ENCODE results near the gene CD80.
"Not testable (repeated sequence)": the region's sequence is repeated elsewhere in the genome, so short reads cannot be mapped to it uniquely, and the experiment has no call there.

CD80 gene

DNA sequence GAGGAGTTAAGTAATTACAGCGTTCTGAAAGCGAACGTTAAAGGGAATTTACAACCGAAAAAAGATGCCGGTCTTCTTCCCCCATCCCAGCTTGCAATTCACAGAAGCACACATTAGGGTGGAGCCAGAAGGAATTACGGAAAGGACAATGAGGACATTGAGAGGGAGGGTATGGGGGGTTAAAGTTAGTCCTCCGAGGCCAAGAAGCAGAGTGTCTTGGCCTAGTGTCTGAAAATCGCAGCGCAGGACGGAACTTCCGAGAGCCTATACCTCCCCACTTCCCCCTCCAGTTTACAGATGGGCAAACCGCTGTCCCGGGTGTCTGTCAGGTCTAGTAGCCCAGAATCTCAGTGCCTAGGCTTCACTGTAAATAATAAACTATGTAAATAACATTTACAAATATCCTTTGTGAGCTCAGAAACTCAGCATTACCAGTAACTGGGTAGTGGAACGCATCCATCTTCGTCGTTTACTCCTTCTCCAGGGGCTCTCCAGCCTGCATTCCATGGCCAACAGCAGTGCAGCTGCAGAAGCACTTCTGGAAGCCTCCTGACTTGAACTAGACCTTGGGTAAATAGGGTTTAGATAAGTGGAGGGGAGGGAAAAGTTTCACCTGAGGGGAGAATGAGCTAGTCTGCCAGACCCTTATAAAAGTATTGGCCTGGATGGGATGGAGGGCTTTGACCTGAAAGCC is 20.8 kb upstream of the CD80 start:
- no peak for DNase-seq

- peak; percentile 97 to 98 for DNase-seq
Observed at GRCh38 chr3:119579366-119580066, 20.1 kb upstream of the CD80 start, which contains the start of gene ADPRH. Gene ADPRH (plus strand): TSS chr3:119579492. CDS start chr3:119582170, 2,678 bp downstream.

- no peak for DNase-seq
Observed at GRCh38 chr3:119575507-119575906, 16.1 kb upstream of the CD80 start.

- DNase-seq, result peak; percentile 53 to 68
Observed at GRCh38 chr3:119571688-119572087, 12.3 kb upstream of the CD80 start.

GRCh38 chr3:119571230-119571629 is 11.8 kb upstream of the CD80 start:
- no peak for DNase-seq

DNA sequence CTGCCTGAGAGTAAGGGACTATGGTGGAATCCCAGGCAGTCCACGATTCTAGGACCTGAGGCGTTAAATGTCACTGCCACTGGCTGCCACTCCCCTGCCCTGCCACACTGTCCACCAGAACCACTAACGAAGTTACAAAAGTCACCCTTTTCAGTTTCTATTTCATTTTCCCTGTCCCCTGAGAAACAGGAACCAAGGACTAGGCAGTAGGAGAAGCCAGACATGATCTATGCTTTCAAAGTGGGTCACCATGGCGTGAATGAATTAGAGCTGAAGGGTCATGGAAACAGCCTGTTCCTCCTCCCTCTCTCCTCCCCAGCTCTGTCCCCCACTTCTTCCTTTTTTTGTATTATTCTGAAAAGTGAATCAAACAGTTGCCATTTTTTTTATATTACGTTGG is 10.8 kb upstream of the CD80 start:
- DNase-seq, result peak; percentile 94 to 96

- DNase-seq, result peak in 1 of 2 donors; percentile 45
Observed at GRCh38 chr3:119569156-119569555, 9.7 kb upstream of the CD80 start.

DNA sequence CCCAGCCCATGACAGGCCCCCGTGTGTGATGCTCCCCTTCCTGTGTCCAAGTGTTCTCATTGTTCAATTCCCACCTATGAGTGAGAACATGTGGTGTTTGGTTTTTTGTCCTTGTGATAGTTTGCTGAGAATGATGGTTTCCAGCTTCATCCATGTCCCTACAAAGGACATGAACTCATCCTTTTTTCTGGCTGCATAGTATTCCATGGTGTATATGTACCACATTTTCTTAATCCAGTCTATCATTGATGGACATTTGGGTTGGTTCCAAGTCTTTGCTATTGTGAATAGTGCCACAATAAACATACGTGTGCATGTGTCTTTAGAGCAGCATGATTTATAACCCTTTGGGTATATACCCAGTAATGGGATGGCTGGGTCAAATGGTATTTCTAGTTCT is 3.9 kb upstream of the CD80 start:
- not testable (repeated sequence) for DNase-seq

DNA sequence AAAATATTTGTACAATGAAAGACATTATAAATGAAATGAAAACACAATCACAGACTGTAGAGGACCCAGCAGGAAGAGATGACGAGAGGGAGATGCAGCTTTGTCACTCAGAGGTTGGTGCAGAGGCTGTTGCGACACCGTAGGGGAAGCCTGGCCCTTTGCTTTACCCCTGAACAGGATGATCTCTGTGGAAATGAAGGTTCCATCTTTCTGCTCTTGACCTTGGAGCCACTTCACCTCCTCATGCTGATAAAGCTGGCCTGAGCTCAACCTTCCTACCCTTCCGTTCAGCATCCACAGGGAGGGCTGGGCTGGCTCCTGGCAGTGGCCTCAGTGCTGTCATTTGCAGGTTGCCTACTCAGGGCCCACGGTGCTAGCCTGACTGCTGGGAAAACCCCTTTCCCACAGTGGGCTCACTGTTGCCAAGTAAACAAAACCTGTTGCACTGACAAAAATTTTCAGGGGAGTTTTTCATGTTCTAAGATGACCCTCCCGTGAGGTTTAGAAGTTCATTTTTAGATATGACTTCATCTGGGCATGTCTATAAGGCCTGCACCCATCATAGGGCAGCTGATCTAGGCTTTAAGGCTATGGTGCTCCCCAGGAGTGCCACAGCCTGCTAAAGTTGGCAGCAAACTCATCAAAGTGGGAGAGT is 3.0 kb upstream of the CD80 start:
- peak; percentile 94 to 99 for DNase-seq

- DNase-seq, result no peak
Observed at GRCh38 chr3:119560160-119560559, 746 bp upstream of the CD80 start.

DNA sequence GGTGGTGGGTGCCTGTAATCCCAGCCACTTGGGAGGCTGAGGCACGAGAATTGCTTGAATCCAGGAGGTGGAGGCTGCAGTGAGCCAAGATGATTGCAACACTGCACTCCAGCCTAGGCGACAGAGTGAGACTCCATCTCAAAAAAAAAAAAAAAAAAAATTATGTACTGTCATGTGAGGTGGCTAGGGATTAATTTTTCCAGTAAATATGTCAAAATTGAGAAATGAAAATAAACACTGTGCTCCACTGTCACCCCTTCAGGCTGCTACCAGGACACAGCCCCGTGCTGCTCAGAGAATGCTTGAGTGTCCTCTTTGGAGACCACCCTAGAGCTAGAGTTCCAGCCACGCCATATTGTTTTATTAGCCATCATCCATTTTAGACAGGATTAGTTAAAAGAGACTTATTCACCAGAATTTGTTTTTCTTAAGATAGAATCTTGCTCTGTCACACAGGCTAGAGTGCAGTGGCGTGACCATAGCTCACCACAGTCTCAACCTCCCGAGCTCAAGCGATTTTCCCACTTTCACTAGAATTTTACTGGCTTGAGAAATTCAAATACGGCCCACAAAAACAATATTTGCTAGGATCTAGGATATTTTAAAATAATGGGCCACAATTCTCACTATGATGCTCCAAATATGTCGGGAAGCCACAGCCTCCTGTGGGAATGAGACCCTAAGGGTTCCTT is 642 bp downstream of the CD80 start:
- peak in 1 of 2 donors; percentile 39 for DNase-seq

DNA sequence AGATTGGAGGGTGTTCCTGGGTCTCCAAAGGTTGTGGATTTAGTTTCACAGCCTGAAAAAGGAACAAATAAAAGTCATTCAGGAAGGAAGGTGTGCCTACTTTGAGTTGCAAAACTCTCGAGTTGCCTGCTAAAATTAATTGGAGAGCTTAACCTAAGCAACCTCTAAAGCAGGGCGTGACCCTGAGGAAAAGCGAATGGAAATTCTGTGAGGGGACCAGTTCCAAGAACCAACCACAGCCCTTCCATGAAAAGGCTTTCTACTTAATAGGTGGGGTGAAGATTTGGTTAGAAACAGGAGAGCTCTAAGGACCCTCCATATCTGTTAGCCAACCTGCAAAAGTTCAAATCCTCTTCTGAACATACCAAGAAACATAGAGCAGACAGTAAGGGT is 1.5 kb downstream of the CD80 start:
- DNase-seq, result peak in 1 of 2 donors; percentile 42

GRCh38 chr3:119557192-119557876 is 2.1 kb downstream of the CD80 start:
- DNase-seq, result no peak

GRCh38 chr3:119555929-119556328 is 3.5 kb downstream of the CD80 start:
- no peak for DNase-seq

DNA sequence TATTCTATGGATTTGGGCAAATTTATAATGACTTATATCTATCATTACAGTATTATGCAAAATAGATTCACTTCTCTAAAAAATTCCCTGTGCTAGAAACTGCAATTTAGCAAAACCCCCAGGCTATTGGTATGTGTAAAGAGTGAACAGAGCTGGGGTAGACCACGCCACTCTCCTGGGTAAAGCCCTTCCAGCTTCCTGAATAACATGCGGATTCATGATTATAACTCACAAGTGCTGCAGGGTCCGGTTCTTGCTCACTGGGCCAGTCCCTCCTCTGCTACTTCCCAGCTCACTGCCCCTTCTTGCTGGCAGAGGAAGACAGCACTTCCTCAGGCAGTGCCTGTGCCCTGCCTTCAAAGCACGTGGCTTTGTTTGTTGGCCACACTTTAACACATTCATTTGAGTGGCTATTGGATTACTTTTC is 4.1 kb downstream of the CD80 start:
- peak; percentile 95 to 99 for DNase-seq

- DNase-seq, result no peak
Observed at GRCh38 chr3:119553823-119554415, 5.5 kb downstream of the CD80 start.

- DNase-seq, result not testable (repeated sequence)
Observed at GRCh38 chr3:119552928-119553327, 6.5 kb downstream of the CD80 start.

GRCh38 chr3:119551598-119551997 is 7.8 kb downstream of the CD80 start:
- no peak for DNase-seq

DNA sequence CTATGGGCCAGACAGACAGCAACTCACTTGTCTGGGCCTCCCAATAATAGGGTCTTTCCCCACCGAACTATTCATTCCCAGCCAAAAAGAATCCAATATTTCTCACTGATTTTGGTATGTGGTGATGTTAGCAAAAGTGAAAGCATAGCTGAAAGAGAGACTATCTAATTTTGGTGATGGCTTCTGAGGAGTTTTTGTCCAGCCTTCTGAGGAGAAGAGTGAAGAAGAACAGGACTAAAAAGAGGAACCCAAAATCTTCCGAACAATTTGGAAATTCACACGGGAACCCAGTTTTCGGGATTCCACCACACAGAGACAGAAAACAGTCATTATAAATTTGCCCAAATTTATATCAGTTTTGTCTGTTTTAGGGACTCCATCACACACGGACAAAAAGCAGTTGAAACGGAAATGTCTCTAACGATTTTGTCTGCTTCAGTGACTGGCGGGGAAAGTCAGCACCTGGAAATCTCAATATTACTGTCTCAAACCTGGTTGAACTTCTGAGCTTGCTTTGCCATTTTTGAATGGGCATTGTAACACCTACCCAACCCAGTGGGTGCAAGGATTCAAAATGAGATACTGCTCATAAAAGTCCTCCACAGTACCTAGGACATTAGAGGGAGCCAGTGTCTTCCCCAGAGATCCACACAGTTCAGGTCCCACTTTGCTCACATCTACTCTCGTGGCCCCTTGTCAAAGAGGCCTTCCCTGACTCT is 9.1 kb downstream of the CD80 start:
- DNase-seq, result peak in 1 of 2 donors; percentile 27

DNA sequence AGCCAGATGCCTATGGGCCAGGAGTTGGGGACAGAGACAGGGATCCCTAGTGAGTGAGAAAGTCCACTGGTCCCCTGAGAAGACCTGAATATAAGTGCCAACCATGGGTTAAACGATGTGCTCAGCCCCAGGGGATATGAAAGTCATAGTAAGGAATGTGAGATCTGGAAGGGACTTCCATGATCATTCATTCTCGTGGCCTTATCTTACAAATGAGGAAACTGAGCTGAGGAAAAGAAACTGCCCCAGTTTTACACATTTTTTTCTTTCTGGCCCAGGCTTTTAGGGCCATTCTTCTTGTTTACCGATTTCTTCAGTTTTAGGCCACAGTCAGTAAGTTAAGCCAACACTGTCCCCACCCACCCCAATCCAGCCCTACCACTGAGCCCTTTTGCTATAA is 11.1 kb downstream of the CD80 start:
- DNase-seq, result peak; percentile 41 to 59

- DNase-seq, result peak; percentile 58 to 71
Observed at GRCh38 chr3:119547227-119547626, 12.2 kb downstream of the CD80 start.

Measured in inflammatory macrophage treated with lipopolysaccharide for 1 hour (primary cell).